Activated T-helper 1 cell treated with anti-CD3 and anti-CD28 coated beads, Interleukin-2, amount 50 U/mL, for 16 hours (primary cell): ENCODE results near the gene RSBN1.
"Not testable (repeated sequence)": the region's sequence is repeated elsewhere in the genome, so short reads cannot be mapped to it uniquely, and the experiment has no call there.

Source experiments
- DNase-seq, 2 donors: peaks; one replicate each; pipeline ENCODE4 v3.0.0-alpha.2; 2020; ENCODE audit warnings: low read depth in 1 of 2, low spot score in 1 of 2

Gene RSBN1

GRCh38 chr1:113811888-113812660 lies at the start of gene RSBN1:
RSBN1 (minus strand) TSS chr1:113812476; CDS start chr1:113812412, 64 bp downstream.
- DNase-seq, result peak; percentile 95 to 98

DNA sequence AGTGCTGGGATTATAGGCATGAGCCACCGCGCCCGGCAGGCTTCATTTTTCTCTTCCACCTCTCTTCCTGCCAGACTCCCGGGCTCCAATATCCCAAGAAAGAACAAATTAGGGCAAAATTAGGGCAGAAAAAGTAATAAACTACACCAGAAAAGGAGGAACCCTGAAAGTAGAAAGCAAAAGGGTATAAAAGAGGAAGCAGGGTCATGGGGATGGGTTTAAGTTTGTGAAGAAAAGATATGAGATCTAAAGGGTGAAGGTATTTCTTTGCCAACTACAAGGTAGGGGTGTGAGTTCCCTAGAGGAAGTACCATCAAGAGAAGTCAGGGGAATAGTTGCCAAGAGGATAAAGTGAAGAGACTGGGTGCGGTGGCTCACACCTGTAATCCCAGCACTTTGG lies 49.4 kb upstream of the RSBN1 start:
- no peak for DNase-seq

DNA sequence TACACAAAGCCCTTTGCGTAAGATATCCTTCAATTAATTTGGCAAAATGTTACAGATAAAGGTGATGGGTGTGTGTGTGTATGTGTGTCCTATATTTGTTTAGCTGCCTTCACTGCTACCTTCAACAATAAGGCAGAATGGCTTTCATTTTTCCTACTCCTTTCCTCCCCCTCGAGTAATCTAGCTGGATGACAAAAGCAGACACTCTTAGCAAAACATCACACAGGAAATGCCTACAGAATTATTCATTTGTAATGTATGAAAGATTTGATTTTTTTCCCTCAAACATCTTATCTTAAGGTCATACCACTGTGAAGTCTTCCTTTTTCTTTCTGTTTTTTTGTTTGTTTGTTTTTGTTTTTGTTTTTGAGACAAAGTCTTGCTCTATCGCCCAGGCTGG lies 48.6 kb upstream of the RSBN1 start:
- no peak for DNase-seq

- no peak for DNase-seq
Observed at GRCh38 chr1:113859478-113860175, 47.4 kb upstream of the RSBN1 start.

DNA sequence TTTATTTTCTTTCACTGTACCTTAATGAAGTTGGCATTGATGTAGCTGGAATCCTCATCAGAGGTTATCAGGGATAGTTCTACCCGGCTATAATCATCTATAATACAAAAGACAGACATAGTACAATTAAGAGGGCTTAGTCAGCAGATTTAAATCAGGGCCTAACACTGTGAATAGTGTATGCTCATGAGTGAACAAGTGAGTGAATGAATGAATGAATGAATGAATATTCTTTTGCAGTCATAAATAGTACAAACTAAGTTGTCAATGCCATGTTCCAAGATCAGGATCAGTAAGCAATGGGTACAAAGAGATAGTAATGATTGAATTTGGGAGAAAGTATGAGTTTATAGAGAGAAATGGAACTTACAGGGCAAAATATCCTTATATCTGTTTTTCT lies 46.7 kb upstream of the RSBN1 start:
- DNase-seq, result no peak

DNA sequence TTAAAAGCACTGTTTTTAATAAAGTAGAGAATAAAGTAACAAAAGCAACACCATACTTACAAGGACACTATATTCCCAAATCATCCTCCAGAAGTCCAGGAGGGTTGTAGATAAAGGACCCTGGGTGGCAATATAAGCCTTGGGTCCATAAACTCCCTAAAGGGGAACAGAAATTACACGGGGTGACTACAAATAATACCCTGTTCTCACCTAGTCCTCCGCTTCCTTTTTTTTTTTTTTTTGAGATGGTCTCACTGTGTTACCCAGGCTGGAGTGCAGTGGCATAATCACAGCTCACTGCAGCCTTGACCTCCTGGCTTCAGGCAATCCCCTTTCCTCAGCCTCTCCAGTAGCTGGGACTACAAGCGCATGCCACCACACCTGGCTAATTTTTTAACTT lies 46.1 kb upstream of the RSBN1 start:
- no peak for DNase-seq

- no peak for DNase-seq
Observed at GRCh38 chr1:113857776-113858175, 45.5 kb upstream of the RSBN1 start.

- DNase-seq, result no peak
Observed at GRCh38 chr1:113856401-113856790, 44.1 kb upstream of the RSBN1 start.

GRCh38 chr1:113855630-113856400 lies 43.5 kb upstream of the RSBN1 start:
- no peak for DNase-seq

DNA sequence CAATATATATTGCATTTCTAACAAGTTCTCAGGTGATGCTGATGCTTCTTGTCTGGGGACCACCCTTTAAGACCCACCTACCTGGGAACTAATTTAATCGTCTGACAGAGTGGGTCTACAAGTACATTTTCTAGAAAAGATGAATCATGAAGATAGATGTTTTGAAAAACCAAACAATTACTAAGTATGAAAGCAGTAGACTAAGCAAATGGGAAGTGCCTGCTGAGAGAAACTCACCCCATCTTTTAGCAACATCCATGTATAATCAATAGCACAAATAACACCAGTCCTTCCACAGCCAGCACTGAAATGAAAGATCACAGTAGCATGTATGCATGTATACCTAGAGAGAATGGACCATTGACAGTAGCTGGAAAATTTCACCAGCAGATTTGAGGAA lies 42.0 kb upstream of the RSBN1 start:
- DNase-seq, result no peak

- DNase-seq, result not testable (repeated sequence)
Observed at GRCh38 chr1:113852694-113853093, 40.4 kb upstream of the RSBN1 start.

DNA sequence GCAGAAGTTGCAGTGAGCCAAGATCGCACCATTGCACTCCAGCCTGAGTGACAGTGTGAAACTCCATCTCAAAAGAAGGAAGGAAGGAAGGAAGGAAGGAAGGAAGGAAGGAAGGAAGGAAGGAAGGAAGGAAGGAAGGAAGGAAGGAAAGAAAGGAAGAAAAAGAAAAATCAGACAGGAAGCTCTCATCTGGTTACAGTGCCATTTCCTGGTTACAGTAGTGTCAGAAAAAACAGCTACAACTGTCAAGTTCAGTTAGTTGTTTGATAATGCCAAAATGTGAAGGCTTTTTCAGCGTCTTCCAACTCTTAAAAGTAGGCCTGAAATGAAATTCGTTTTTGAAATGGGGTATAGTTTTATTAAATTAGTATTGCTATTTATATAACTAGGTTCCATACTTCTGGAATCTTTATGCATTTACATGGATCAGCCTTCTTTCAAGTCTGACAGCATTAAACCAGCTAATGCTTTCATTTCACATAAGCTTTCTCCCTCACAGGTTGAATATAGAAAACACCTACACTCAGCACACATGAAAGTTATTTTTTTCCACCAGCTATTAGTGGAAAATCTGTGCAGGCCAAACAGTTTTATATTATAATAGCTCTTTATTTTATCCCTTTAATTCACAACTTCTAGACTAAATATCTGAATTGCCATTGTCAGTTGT lies 38.0 kb upstream of the RSBN1 start:
- no peak for DNase-seq

- no peak for DNase-seq
Observed at GRCh38 chr1:113849072-113849471, 36.8 kb upstream of the RSBN1 start.

DNA sequence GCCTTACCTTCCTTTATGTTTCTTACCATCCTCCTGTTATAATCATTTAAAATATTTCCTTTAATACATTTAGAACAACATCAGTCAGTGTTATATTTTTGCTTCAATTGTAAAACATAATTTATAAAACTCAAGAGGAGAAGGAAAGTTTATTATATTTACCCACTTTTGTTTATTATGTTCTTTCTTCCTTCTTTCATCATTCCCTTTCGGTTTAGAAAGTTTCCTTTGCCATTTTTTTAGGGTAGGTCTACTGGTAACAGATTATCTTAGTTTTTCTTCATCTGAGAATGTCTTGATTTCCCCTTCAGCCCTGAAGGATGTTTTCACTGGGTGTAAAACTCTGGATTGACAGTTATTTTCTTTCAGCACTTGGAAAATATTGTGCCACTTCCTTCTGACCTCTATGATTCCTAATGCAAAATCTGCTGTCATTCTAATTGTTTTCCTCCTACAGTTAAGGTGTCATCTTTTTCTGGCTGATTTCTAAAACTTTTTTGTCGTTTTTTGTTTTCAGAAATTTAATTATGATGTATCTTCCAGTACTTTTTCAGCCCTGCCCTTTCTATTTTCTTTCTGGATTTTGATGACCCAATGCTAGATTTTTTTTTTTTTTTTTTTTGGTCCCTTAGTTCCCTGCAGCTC lies 34.2 kb upstream of the RSBN1 start:
- DNase-seq, result no peak

DNA sequence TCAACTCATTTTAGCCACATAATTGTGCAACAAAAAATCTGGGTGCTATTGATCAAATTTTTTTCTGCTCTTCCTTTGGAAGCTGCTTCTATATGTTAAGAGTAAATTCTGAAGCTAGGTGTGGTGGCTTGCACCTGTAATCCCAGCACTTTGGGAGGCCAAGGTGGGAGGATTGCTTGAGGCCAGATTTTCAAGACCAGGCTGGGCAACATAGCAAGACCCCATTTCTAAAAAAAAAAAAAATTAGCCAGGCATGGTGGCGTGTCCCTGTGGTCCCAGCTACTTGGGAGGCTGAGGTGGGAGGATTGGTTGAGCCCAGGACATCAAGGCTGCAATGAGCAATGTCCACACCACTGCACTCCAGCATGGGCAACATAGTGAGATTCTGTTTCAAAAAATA lies 24.3 kb upstream of the RSBN1 start:
- DNase-seq, result no peak

DNA sequence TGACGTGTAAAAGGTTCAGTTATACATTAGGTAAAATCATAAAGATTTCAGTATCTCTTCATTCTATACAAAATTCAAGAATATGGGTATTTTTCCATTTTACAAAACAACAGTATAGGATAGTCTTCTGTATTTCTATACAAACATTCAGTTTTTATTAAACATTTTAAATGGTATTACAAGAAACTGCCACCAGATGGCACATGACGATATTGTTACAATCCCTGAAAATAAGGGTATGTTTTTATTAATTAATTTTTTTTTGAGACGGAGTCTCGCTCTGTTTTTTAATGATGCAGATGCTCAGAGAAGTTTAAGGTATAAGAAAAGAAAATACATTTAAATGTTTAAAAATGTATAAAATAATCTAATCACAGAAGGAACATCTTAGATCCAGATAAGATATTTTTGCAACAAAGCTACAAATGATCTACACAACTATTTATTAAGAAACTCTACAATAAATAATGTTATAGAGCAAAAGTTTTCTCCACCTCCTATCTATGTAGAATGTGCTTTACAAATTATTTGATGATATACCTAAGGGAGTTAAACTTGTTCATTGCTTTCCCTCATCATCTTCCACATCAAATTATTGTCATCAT lies 23.5 kb upstream of the RSBN1 start:
- no peak for DNase-seq

DNA sequence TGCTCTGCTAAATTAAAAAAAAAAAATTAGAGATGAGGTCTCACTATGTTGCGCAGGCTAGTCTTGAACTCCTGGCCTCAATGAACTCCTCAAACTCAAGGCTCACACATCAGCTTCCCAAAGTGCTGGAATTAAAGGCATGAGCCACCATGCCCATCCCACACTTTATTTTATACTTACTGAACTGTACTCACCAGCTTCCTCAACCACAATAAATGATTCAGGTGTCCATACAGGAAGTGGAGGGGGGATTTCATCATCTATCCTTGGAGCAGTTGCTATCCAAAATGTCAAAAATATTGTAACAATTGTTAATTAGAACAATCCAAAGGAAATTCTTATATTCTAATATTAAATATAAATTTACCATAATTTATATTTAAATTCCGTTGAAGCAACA lies 22.4 kb upstream of the RSBN1 start:
- no peak for DNase-seq

DNA sequence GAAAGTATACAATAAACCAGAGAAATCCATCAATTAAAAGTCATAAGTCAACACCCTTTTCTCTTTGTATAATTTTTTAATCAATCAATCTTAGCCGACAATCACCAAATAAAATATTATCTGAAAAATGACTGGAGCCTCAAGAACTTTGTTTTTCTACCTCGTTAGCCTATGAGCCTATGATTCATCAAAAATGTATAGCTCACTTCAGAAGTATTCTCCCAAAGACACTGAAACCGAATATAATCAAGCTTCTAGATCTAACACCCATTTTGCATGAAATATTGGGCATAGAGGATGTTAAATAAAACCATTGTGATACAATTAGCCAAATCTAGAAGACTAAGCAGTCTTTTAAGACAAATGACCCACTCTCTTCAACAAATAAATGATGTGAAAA lies 17.8 kb upstream of the RSBN1 start:
- no peak for DNase-seq

DNA sequence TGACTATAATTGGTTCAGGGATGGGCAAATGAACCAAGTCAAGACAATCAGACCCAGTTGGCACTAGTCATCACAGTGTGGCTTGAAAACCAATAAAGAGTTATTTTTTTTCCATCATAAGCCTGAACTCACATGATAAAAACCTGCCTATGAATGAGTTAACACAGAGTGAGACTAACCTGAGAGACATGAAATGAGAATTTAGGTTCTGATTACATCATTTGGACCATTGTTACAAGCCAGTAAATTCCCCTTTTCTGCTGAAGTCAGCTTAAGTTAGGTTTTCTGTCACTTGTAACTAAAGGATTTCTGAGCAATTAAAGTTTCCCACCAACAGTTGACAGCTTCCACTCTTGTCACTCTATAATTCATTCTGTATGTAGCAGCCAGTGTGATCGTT lies 9.6 kb upstream of the RSBN1 start:
- no peak for DNase-seq

DNA sequence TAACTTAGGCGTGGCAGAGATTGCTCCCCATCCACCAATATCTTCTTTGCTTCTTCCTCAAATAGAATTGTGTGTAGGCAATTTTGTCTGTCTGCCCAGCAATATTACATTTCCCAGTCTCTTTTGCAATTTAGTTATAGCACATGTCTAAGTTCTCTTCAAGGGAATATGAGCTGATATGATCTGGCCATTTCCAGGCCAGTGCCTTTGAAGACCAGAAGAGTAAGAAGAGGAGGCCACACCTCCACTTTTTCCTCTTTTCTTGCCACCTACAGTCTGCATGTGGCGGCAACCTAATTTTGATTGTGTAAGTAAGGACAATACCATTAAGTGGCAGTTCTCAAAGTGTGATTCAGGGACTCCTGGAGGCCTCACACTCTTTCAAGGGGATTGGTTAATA lies 6.3 kb upstream of the RSBN1 start:
- no peak for DNase-seq

DNA sequence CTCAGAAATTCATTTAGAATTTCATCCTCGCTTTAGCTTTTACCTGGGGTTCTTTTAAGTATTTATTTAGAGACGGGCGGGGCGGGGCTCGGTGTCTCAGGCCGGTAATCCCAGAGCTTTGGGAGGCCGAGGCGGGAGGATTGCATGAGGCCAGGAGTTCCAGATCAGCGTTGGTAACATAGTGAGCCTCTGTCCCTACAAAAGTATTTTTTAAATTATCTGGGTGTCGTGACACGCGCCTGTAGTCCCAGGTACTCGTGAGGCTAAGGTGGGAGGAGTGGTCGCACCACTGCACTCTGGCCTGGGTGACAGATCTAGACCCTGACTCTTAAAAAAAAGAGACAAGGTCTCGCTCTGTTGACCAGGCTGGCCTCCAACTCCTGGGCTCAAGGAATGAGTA lies 942 bp upstream of the RSBN1 start:
- DNase-seq, result no peak
